GM21737 (cell line): ENCODE measurements around the gene TICAM2.
A peak's percentile ranks its signal among the peaks of the same experiment; 100 is the strongest.

ENCODE experiments used
- ATAC-seq: cut with Tn5 transposase; IDR thresholded peaks from one replicate; pipeline ENCODE4 v1.9.1; 2021; ENCODE audit warnings: mild to moderate bottlenecking, moderate library complexity; ENCODE audit not compliant: unreplicated experiment

TICAM2 gene

GRCh38 chr5:115573133-115573532 is 29.1 kb downstream of the TICAM2 start:
- ATAC-seq: no peak

- no peak for ATAC-seq
Measured at GRCh38 chr5:115571441-115571878, 30.8 kb downstream of the TICAM2 start.

- ATAC-seq: no peak
Measured at GRCh38 chr5:115568668-115569067, 33.6 kb downstream of the TICAM2 start.

GRCh38 chr5:115565233-115565632 is 37.0 kb downstream of the TICAM2 start:
- no peak for ATAC-seq

GRCh38 chr5:115561176-115561575 is 41.1 kb downstream of the TICAM2 start:
- ATAC-seq: no peak

- ATAC-seq: no peak
Measured at GRCh38 chr5:115559524-115559923, 42.8 kb downstream of the TICAM2 start.

- ATAC-seq: no peak
Measured at GRCh38 chr5:115558388-115558956, 43.8 kb downstream of the TICAM2 start.

GRCh38 chr5:115557667-115558387 is 44.5 kb downstream of the TICAM2 start:
- ATAC-seq: no peak

- no peak for ATAC-seq
Measured at GRCh38 chr5:115556276-115556675, 46.0 kb downstream of the TICAM2 start.

- ATAC-seq: no peak
Measured at GRCh38 chr5:115555084-115555633, 47.1 kb downstream of the TICAM2 start.

GRCh38 chr5:115553082-115553481 is 49.2 kb downstream of the TICAM2 start:
- ATAC-seq: no peak

- ATAC-seq: no peak
Measured at GRCh38 chr5:115551415-115551814, 50.9 kb downstream of the TICAM2 start.

- ATAC-seq: peak; percentile 21
Measured at GRCh38 chr5:115549154-115549553, 53.1 kb downstream of the TICAM2 start.

- no peak for ATAC-seq
Measured at GRCh38 chr5:115548683-115549082, 53.6 kb downstream of the TICAM2 start.

GRCh38 chr5:115545351-115545882 is 56.9 kb downstream of the TICAM2 start:
- no peak for ATAC-seq

- ATAC-seq: peak; percentile 96
Measured at GRCh38 chr5:115544436-115545350, 57.6 kb downstream of the TICAM2 start, which contains the start of gene FEM1C. FEM1C (minus strand) TSS chr5:115544775; CDS start chr5:115543493, 1,282 bp downstream.

GRCh38 chr5:115544043-115544435 is 58.2 kb downstream of the TICAM2 start:
- ATAC-seq: peak; percentile 11

GRCh38 chr5:115543365-115544042 is 58.8 kb downstream of the TICAM2 start:
- ATAC-seq: peak; percentile 26

- no peak for ATAC-seq
Measured at GRCh38 chr5:115542651-115543364, 59.5 kb downstream of the TICAM2 start.

GRCh38 chr5:115542086-115542485 is 60.2 kb downstream of the TICAM2 start:
- ATAC-seq: no peak
